ENCODE data around the gene BIRC5. TPM values are rescaled to one million over a fixed set of nuclear protein-coding genes. Genes with fewer than 3 reads are reported as not detected.

BIRC5 gene
- total RNA-seq, 2 donors from 2014 or later: 15.2 to 77.1 TPM

DNA sequence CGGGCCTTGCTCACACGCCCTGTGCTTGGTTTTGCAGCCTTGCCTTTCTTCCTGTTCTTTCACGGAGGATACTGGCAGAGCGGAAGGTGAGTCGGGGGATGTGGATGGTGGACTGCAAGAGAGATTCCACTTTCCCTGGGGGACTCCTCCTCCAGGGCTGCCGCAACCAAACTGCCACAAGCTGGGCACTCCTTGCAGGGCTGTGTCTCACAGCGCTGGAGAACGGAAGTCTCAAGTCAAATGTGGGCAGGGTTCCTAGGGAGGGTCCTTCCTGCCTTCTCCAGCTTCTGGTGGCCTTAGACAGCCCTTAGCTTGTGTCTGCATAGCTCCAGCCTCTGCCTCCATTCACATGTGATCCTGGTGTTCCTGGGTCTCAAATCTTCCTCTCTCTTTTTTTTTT is 11.4 kb upstream of the BIRC5 start:
- intact Hi-C loops (cut with DNase I): no loop called here
- no peaks in the 10 kb centered on the region for H3K36me3 ChIP-seq
- H3K27me3 ChIP-seq: no peaks in the 10 kb centered on the region
- no peak overlapping the region for H3K4me3 ChIP-seq
- peaks cover 4% of the 10 kb centered on the region for H3K4me1 ChIP-seq
- H3K9ac ChIP-seq (ENCODE audit: low read depth in 2 of 2, low read length in 2 of 2): no peak overlapping the region
- no peak overlapping the region for H3K27ac ChIP-seq
- TF ChIP-seq, protein P1, sequence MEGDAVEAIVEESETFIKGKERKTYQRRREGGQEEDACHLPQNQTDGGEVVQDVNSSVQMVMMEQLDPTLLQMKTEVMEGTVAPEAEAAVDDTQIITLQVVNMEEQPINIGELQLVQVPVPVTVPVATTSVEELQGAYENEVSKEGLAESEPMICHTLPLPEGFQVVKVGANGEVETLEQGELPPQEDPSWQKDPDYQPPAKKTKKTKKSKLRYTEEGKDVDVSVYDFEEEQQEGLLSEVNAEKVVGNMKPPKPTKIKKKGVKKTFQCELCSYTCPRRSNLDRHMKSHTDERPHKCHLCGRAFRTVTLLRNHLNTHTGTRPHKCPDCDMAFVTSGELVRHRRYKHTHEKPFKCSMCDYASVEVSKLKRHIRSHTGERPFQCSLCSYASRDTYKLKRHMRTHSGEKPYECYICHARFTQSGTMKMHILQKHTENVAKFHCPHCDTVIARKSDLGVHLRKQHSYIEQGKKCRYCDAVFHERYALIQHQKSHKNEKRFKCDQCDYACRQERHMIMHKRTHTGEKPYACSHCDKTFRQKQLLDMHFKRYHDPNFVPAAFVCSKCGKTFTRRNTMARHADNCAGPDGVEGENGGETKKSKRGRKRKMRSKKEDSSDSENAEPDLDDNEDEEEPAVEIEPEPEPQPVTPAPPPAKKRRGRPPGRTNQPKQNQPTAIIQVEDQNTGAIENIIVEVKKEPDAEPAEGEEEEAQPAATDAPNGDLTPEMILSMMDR (IDR thresholded peaks at IDR 0.05): no peak
- DNase-seq: no peak
- no peaks in the 10 kb centered on the region for H3K9me3 ChIP-seq

- H3K27me3 ChIP-seq: no peaks in the 10 kb centered on the region
- H3K36me3 ChIP-seq: no peaks in the 10 kb centered on the region
- no peak overlapping the region for H3K27ac ChIP-seq
- no peak for DNase-seq
- H3K9ac ChIP-seq (ENCODE audit: low read depth in 2 of 2, low read length in 2 of 2): no peak overlapping the region
- H3K4me1 ChIP-seq: peaks cover 3% of the 10 kb centered on the region
- intact Hi-C loops (cut with DNase I): no loop called here
- no peak overlapping the region for H3K4me3 ChIP-seq
- no peaks in the 10 kb centered on the region for H3K9me3 ChIP-seq
- TF ChIP-seq, protein P1 (IDR thresholded peaks at IDR 0.05): no peak
Measured at GRCh38 chr17:78204387-78205123, 9.5 kb upstream of the BIRC5 start.

GRCh38 chr17:78205124-78205775 is 8.8 kb upstream of the BIRC5 start:
- H3K27me3 ChIP-seq: no peaks in the 10 kb centered on the region
- no peak for DNase-seq
- H3K27ac ChIP-seq: no peak overlapping the region
- no peaks in the 10 kb centered on the region for H3K36me3 ChIP-seq
- no peak overlapping the region for H3K4me3 ChIP-seq
- TF ChIP-seq, protein P1 (IDR thresholded peaks at IDR 0.05): no peak
- H3K9ac ChIP-seq (ENCODE audit: low read depth in 2 of 2, low read length in 2 of 2): no peak overlapping the region
- intact Hi-C loops (cut with DNase I): no loop called here
- H3K4me1 ChIP-seq: no peaks in the 10 kb centered on the region
- no peaks in the 10 kb centered on the region for H3K9me3 ChIP-seq

- Histone ChIP-seq H3K9ac (ENCODE audit: low read depth in 2 of 2, low read length in 2 of 2) (no peak overlapping the region), H3K27ac (no peak overlapping the region), H3K9me3 (no peaks in the 10 kb centered on the region), H3K36me3 (no peaks in the 10 kb centered on the region), H3K4me1 (no peaks in the 10 kb centered on the region), H3K4me3 (no peak overlapping the region), H3K27me3 (no peaks in the 10 kb centered on the region)
- intact Hi-C loops (cut with DNase I): no loop called here
- TF ChIP-seq, protein P1 (IDR thresholded peaks at IDR 0.05): no peak
- no peak for DNase-seq
Measured at GRCh38 chr17:78206298-78206697, 7.8 kb upstream of the BIRC5 start.

DNA sequence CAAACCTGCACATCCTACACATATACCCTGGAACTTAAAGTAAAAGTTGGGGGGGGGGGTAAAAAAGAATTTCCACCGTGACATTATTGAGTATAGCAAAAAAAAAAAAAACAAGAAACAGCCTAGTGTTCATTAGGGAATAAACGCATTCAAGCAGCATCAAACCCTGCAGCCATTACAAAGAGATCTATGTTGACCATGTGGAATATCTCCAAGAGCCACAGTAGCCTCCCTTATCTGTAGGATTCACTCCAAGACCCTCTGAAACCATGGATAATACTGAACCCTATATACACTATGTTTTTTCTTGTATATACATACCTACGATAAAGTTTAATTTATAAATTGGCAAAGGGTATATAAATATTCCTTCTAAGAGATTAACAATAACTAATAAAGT is 5.6 kb upstream of the BIRC5 start:
- H3K9ac ChIP-seq (ENCODE audit: low read depth in 2 of 2, low read length in 2 of 2): no peak overlapping the region
- no peaks in the 10 kb centered on the region for H3K9me3 ChIP-seq
- no peak overlapping the region for H3K27ac ChIP-seq
- TF ChIP-seq, protein P1 (IDR thresholded peaks at IDR 0.05): no peak
- DNase-seq: no peak
- no peaks in the 10 kb centered on the region for H3K27me3 ChIP-seq
- H3K36me3 ChIP-seq: no peaks in the 10 kb centered on the region
- no peaks in the 10 kb centered on the region for H3K4me1 ChIP-seq
- H3K4me3 ChIP-seq: no peak overlapping the region
- intact Hi-C loops (cut with DNase I): no loop called here

Measured in colonic mucosa (tissue), 4 donors.